Measurements from ENCODE around the gene USP40.

Gene USP40

GRCh38 chr2:233487748-233488345, 78.7 kb downstream of the USP40 start:
- no peaks in the 10 kb centered on the region for H3K4me1 ChIP-seq (ENCODE audit: control insufficient read depth in 1 of 2, insufficient read depth in 1 of 2, low read depth in 1 of 2, low read length in 1 of 2)
- H3K36me3 ChIP-seq: no peaks in the 10 kb centered on the region
- H3K27me3 ChIP-seq: no peaks in the 10 kb centered on the region
- no peaks in the 10 kb centered on the region for H3K9me3 ChIP-seq
- no peak overlapping the region for H3K4me3 ChIP-seq (ENCODE audit: low read depth in 1 of 2, low read length in 1 of 2)
- H3K27ac ChIP-seq: no peak overlapping the region
- TF ChIP-seq, protein P1, sequence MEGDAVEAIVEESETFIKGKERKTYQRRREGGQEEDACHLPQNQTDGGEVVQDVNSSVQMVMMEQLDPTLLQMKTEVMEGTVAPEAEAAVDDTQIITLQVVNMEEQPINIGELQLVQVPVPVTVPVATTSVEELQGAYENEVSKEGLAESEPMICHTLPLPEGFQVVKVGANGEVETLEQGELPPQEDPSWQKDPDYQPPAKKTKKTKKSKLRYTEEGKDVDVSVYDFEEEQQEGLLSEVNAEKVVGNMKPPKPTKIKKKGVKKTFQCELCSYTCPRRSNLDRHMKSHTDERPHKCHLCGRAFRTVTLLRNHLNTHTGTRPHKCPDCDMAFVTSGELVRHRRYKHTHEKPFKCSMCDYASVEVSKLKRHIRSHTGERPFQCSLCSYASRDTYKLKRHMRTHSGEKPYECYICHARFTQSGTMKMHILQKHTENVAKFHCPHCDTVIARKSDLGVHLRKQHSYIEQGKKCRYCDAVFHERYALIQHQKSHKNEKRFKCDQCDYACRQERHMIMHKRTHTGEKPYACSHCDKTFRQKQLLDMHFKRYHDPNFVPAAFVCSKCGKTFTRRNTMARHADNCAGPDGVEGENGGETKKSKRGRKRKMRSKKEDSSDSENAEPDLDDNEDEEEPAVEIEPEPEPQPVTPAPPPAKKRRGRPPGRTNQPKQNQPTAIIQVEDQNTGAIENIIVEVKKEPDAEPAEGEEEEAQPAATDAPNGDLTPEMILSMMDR (IDR thresholded peaks at IDR 0.05): no peak

DNA sequence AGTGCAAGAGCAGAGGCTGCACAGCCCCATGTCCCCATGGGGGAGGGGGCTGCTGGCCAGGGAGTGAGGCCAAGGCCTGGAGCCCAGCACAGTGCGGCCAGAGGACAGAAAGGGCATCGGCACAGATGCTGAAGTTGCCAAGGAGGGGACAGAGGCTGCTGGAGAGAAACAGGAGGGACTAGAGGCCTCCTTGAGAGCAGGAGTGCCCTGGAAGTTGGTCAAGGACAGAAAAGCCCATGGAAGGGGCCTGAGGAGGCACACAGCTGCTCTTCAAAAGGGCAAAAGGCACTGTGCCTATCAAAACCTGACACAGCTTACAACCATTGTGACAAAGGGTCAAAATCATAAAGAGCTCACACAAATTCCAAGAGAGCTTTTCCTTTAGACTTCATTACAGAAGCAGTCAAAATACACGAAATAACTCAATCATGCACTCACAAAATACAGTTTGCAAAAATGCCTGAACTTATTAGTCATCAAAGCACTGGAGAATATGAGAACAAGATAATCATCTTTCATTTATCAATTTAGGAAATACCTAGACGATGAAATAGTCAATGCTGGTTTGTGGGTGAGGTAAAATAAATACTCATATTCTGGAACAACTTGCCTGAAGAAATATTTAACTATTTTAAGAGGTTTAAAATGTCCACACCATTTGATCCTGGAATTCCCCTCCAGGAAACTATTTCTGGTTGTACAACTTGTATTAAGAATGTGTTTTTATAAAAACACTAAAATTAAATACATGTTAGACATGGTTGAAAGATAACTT, 79.6 kb downstream of the USP40 start:
- Histone ChIP-seq H3K9me3 (no peaks in the 10 kb centered on the region), H3K27ac (no peak overlapping the region), H3K4me1 (ENCODE audit: control insufficient read depth in 1 of 2, insufficient read depth in 1 of 2, low read depth in 1 of 2, low read length in 1 of 2) (no peaks in the 10 kb centered on the region), H3K4me3 (ENCODE audit: low read depth in 1 of 2, low read length in 1 of 2) (no peak overlapping the region), H3K27me3 (no peaks in the 10 kb centered on the region), H3K36me3 (no peaks in the 10 kb centered on the region)
- TF ChIP-seq, protein P1 (IDR thresholded peaks at IDR 0.05): no peak

- Histone ChIP-seq H3K4me1 (ENCODE audit: control insufficient read depth in 1 of 2, insufficient read depth in 1 of 2, low read depth in 1 of 2, low read length in 1 of 2) (no peaks in the 10 kb centered on the region), H3K9me3 (no peaks in the 10 kb centered on the region), H3K36me3 (no peaks in the 10 kb centered on the region), H3K4me3 (ENCODE audit: low read depth in 1 of 2, low read length in 1 of 2) (no peak overlapping the region), H3K27ac (no peak overlapping the region), H3K27me3 (no peaks in the 10 kb centered on the region)
- TF ChIP-seq, protein P1 (IDR thresholded peaks at IDR 0.05): no peak
Measured at GRCh38 chr2:233486357-233486756, 80.2 kb downstream of the USP40 start.

- H3K4me1 ChIP-seq (ENCODE audit: control insufficient read depth in 1 of 2, insufficient read depth in 1 of 2, low read depth in 1 of 2, low read length in 1 of 2): no peaks in the 10 kb centered on the region
- no peak overlapping the region for H3K27ac ChIP-seq
- H3K27me3 ChIP-seq: no peaks in the 10 kb centered on the region
- H3K9me3 ChIP-seq: no peaks in the 10 kb centered on the region
- H3K4me3 ChIP-seq (ENCODE audit: low read depth in 1 of 2, low read length in 1 of 2): no peak overlapping the region
- H3K36me3 ChIP-seq: no peaks in the 10 kb centered on the region
- TF ChIP-seq, protein P1 (IDR thresholded peaks at IDR 0.05): no peak
Measured at GRCh38 chr2:233485726-233486125, 80.9 kb downstream of the USP40 start.

DNA sequence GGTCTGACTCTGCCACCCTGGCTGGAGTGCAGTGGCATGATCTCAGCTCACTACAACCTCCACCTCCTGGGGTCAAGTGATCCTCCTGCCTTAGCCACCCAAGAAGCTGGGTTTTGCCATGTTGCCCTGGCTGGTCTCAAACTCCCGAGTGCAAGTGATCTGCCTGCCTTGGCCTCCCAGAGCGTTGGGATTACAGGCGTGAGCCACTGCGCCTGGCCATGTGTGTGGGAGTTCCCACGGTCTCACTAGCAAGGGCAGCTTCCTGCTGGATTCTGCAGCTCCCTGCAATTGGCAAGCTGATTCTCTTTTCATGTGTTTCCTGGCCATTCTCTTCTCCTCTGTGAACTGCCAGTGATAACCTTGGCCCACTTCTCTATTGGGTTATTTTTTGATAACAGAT, 84.0 kb downstream of the USP40 start:
- Histone ChIP-seq H3K4me3 (ENCODE audit: low read depth in 1 of 2, low read length in 1 of 2) (no peak overlapping the region), H3K27ac (no peak overlapping the region), H3K9me3 (no peaks in the 10 kb centered on the region), H3K27me3 (no peaks in the 10 kb centered on the region), H3K4me1 (ENCODE audit: control insufficient read depth in 1 of 2, insufficient read depth in 1 of 2, low read depth in 1 of 2, low read length in 1 of 2) (no peaks in the 10 kb centered on the region), H3K36me3 (peaks cover 9% of the 10 kb centered on the region)
- TF ChIP-seq, protein P1 (IDR thresholded peaks at IDR 0.05): no peak

Data from neutrophil (primary cell).